ENCODE data around the gene KRI1.

DNA sequence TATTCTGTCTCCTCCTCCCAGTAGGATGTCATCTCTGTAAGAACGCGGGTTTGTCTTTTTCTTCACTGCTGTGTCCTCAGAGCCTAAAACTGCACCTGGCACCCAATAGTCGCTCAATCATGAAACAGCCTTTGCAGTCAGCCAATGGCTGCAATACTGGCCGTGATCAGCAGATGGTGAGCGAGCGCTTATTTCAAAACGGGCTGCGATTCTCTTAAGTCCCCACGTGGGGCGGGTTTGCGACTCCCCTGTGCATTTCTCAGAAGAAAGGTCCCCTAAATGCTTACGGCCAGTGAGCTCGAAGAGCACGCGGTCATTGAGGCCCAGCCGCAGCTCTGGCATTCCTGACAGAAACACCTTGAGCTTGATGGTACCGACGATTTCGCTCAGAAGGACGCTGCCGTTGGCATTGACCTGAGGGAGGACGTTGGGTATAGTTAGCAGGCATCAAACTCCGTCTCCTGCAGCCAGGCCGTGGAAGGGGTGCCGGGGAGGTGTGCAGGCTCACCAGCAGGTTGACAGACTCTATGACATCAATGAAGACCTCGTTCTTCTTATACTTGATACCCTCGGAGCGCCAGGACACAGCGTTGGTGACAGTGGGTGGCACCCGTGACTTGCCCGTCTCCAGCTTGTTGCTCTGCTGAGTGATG, 15.3 kb upstream of the KRI1 start:
- TF ChIP-seq POLR2A (IDR thresholded peaks at IDR 0.05) (no peak), POLR2AphosphoS5 (IDR thresholded peaks at IDR 0.05) (peak; percentile 41 to 88 (median 64))
- TF ChIP-seq, protein P1, sequence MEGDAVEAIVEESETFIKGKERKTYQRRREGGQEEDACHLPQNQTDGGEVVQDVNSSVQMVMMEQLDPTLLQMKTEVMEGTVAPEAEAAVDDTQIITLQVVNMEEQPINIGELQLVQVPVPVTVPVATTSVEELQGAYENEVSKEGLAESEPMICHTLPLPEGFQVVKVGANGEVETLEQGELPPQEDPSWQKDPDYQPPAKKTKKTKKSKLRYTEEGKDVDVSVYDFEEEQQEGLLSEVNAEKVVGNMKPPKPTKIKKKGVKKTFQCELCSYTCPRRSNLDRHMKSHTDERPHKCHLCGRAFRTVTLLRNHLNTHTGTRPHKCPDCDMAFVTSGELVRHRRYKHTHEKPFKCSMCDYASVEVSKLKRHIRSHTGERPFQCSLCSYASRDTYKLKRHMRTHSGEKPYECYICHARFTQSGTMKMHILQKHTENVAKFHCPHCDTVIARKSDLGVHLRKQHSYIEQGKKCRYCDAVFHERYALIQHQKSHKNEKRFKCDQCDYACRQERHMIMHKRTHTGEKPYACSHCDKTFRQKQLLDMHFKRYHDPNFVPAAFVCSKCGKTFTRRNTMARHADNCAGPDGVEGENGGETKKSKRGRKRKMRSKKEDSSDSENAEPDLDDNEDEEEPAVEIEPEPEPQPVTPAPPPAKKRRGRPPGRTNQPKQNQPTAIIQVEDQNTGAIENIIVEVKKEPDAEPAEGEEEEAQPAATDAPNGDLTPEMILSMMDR (IDR thresholded peaks at IDR 0.05 in 8 of 11, conservative IDR thresholded peaks at IDR 0.05 in 3 of 11) = peak; percentile 96 to 99 (median 98)
